ENCODE results near the gene ZNF202.
"Not testable (repeated sequence)": the region's sequence is repeated elsewhere in the genome, so short reads cannot be mapped to it uniquely, and the experiment has no call there.

Gene ZNF202

GRCh38 chr11:123760894-123761293 lies 19.4 kb upstream of the ZNF202 start:
- Histone ChIP-seq H3K4me3 (ENCODE audit: low read length) (no peak overlapping the region), H3K9ac (ENCODE audit: low read depth, low read length) (no peak overlapping the region), H3K9me3 (ENCODE audit: insufficient read depth, low read depth, low read length) (peaks cover 16% of the 10 kb centered on the region; the same call in 1 of the 2 replicates), H3K27me3 (ENCODE audit: insufficient read depth, low read length) (no peaks in the 10 kb centered on the region), H3K27ac (ENCODE audit: low read length) (no peak overlapping the region), H3K36me3 (ENCODE audit: insufficient read depth, low read depth, low read length) (no peaks in the 10 kb centered on the region), H3K4me1 (ENCODE audit: insufficient read depth, low read length) (no peaks in the 10 kb centered on the region)

GRCh38 chr11:123757976-123758375 lies 16.5 kb upstream of the ZNF202 start:
- no peaks in the 10 kb centered on the region for H3K36me3 ChIP-seq (ENCODE audit: insufficient read depth, low read depth, low read length)
- no peak overlapping the region for H3K4me3 ChIP-seq (ENCODE audit: low read length)
- no peaks in the 10 kb centered on the region for H3K27me3 ChIP-seq (ENCODE audit: insufficient read depth, low read length)
- no peak overlapping the region for H3K9ac ChIP-seq (ENCODE audit: low read depth, low read length)
- H3K27ac ChIP-seq (ENCODE audit: low read length): no peak overlapping the region
- no peaks in the 10 kb centered on the region for H3K4me1 ChIP-seq (ENCODE audit: insufficient read depth, low read length)
- H3K9me3 ChIP-seq (ENCODE audit: insufficient read depth, low read depth, low read length): peaks cover 13% of the 10 kb centered on the region; the same call in 1 of the 2 replicates

- no peaks in the 10 kb centered on the region; the same call in 1 of the 2 replicates for H3K4me1 ChIP-seq (ENCODE audit: insufficient read depth, low read length)
- no peak overlapping the region for H3K4me3 ChIP-seq (ENCODE audit: low read length)
- H3K27me3 ChIP-seq (ENCODE audit: insufficient read depth, low read length): no peaks in the 10 kb centered on the region
- no peak overlapping the region for H3K27ac ChIP-seq (ENCODE audit: low read length)
- no peak overlapping the region for H3K9ac ChIP-seq (ENCODE audit: low read depth, low read length)
- H3K9me3 ChIP-seq (ENCODE audit: insufficient read depth, low read depth, low read length): no peaks in the 10 kb centered on the region
- no peaks in the 10 kb centered on the region for H3K36me3 ChIP-seq (ENCODE audit: insufficient read depth, low read depth, low read length)
Observed at GRCh38 chr11:123755813-123756212, 14.4 kb upstream of the ZNF202 start.

GRCh38 chr11:123755344-123755743 lies 13.9 kb upstream of the ZNF202 start:
- Histone ChIP-seq H3K4me3 (ENCODE audit: low read length) (no peak overlapping the region), H3K9me3 (ENCODE audit: insufficient read depth, low read depth, low read length) (no peaks in the 10 kb centered on the region; the same call in 1 of the 2 replicates), H3K4me1 (ENCODE audit: insufficient read depth, low read length) (no peaks in the 10 kb centered on the region; the same call in 1 of the 2 replicates), H3K9ac (ENCODE audit: low read depth, low read length) (no peak overlapping the region), H3K27ac (ENCODE audit: low read length) (no peak overlapping the region), H3K27me3 (ENCODE audit: insufficient read depth, low read length) (no peaks in the 10 kb centered on the region), H3K36me3 (ENCODE audit: insufficient read depth, low read depth, low read length) (no peaks in the 10 kb centered on the region)

- Histone ChIP-seq H3K4me3 (ENCODE audit: low read length) (no peak within 1 kb of the TSS), H3K9me3 (ENCODE audit: insufficient read depth, low read depth, low read length) (no peaks in the 10 kb centered on the region; the same call in 1 of the 2 replicates), H3K27me3 (ENCODE audit: insufficient read depth, low read length) (no peaks in the 10 kb centered on the region), H3K36me3 (ENCODE audit: insufficient read depth, low read depth, low read length) (no peaks in the 10 kb centered on the region), H3K4me1 (ENCODE audit: insufficient read depth, low read length) (no peaks in the 10 kb centered on the region; the same call in 1 of the 2 replicates), H3K9ac (ENCODE audit: low read depth, low read length) (no peak within 1 kb of the TSS), H3K27ac (ENCODE audit: low read length) (no peak within 1 kb of the TSS)
Observed at GRCh38 chr11:123754101-123754568, 12.7 kb upstream of the ZNF202 start, which contains the start of gene OR6X1. OR6X1 (minus strand) TSS chr11:123754518; CDS start chr11:123754518, 0 bp downstream.

GRCh38 chr11:123753110-123753509 lies 11.7 kb upstream of the ZNF202 start:
- Histone ChIP-seq H3K4me3 (ENCODE audit: low read length) (no peak overlapping the region), H3K9ac (ENCODE audit: low read depth, low read length) (no peak overlapping the region)

GRCh38 chr11:123751781-123752180 lies 10.3 kb upstream of the ZNF202 start:
- Histone ChIP-seq H3K27ac (ENCODE audit: low read length) (no peak overlapping the region), H3K27me3 (ENCODE audit: insufficient read depth, low read length) (no peaks in the 10 kb centered on the region), H3K9ac (ENCODE audit: low read depth, low read length) (no peak overlapping the region), H3K9me3 (ENCODE audit: insufficient read depth, low read depth, low read length) (peaks cover 9% of the 10 kb centered on the region), H3K36me3 (ENCODE audit: insufficient read depth, low read depth, low read length) (no peaks in the 10 kb centered on the region), H3K4me3 (ENCODE audit: low read length) (no peak overlapping the region), H3K4me1 (ENCODE audit: insufficient read depth, low read length) (no peaks in the 10 kb centered on the region; the same call in 1 of the 2 replicates)

More at GRCh38 chr11:123753110-123753509, 11.7 kb upstream of the ZNF202 start:
- H3K36me3 ChIP-seq (ENCODE audit: insufficient read depth, low read depth, low read length): no peaks in the 10 kb centered on the region
- no peaks in the 10 kb centered on the region for H3K27me3 ChIP-seq (ENCODE audit: insufficient read depth, low read length)
- no peaks in the 10 kb centered on the region; the same call in 1 of the 2 replicates for H3K4me1 ChIP-seq (ENCODE audit: insufficient read depth, low read length)
- H3K9me3 ChIP-seq (ENCODE audit: insufficient read depth, low read depth, low read length): peaks cover 8% of the 10 kb centered on the region
- no peak overlapping the region for H3K27ac ChIP-seq (ENCODE audit: low read length)

GRCh38 chr11:123748349-123748748 lies 6.9 kb upstream of the ZNF202 start:
- H3K4me1 ChIP-seq (ENCODE audit: insufficient read depth, low read length): peaks cover 22% of the 10 kb centered on the region; the same call in 1 of the 2 replicates
- not testable (repeated sequence) for H3K4me3 ChIP-seq (ENCODE audit: low read length); H3K9me3 ChIP-seq (ENCODE audit: insufficient read depth, low read depth, low read length); H3K36me3 ChIP-seq (ENCODE audit: insufficient read depth, low read depth, low read length); H3K27me3 ChIP-seq (ENCODE audit: insufficient read depth, low read length); H3K27ac ChIP-seq (ENCODE audit: low read length); H3K9ac ChIP-seq (ENCODE audit: low read depth, low read length)

GRCh38 chr11:123745764-123746451 lies 4.4 kb upstream of the ZNF202 start:
- Histone ChIP-seq H3K9ac (ENCODE audit: low read depth, low read length) (peak overlapping the region; percentile 49; the same call in 1 of the 2 replicates), H3K27ac (ENCODE audit: low read length) (no peak overlapping the region), H3K27me3 (ENCODE audit: insufficient read depth, low read length) (no peaks in the 10 kb centered on the region)

GRCh38 chr11:123742724-123743120 lies 1.3 kb upstream of the ZNF202 start:
- peak overlapping the region; percentile 92; the same call in 1 of the 2 replicates for H3K9ac ChIP-seq (ENCODE audit: low read depth, low read length)
- peak overlapping the region; percentile 90 for H3K27ac ChIP-seq (ENCODE audit: low read length)
- H3K4me1 ChIP-seq (ENCODE audit: insufficient read depth, low read length): peaks cover 42% of the 10 kb centered on the region
- peaks cover 26% of the 10 kb centered on the region for H3K36me3 ChIP-seq (ENCODE audit: insufficient read depth, low read depth, low read length)
- peaks cover 15% of the 10 kb centered on the region for H3K9me3 ChIP-seq (ENCODE audit: insufficient read depth, low read depth, low read length)
- H3K27me3 ChIP-seq (ENCODE audit: insufficient read depth, low read length): no peaks in the 10 kb centered on the region
- H3K4me3 ChIP-seq (ENCODE audit: low read length): peak overlapping the region; percentile 82

More at GRCh38 chr11:123745764-123746451, 4.4 kb upstream of the ZNF202 start:
- Histone ChIP-seq H3K4me3 (ENCODE audit: low read length) (peak overlapping the region; percentile 55; the same call in 1 of the 2 replicates), H3K9me3 (ENCODE audit: insufficient read depth, low read depth, low read length) (peaks cover 9% of the 10 kb centered on the region), H3K36me3 (ENCODE audit: insufficient read depth, low read depth, low read length) (no peaks in the 10 kb centered on the region), H3K4me1 (ENCODE audit: insufficient read depth, low read length) (peaks cover 32% of the 10 kb centered on the region; the same call in 1 of the 2 replicates)

GRCh38 chr11:123742031-123742723 lies 717 bp upstream of the ZNF202 start:
- peak overlapping the region; percentile 92 for H3K9ac ChIP-seq (ENCODE audit: low read depth, low read length)
- peaks cover 20% of the 10 kb centered on the region for H3K9me3 ChIP-seq (ENCODE audit: insufficient read depth, low read depth, low read length)
- H3K36me3 ChIP-seq (ENCODE audit: insufficient read depth, low read depth, low read length): peaks cover 32% of the 10 kb centered on the region
- peak overlapping the region; percentile 82 for H3K4me3 ChIP-seq (ENCODE audit: low read length)
- H3K27me3 ChIP-seq (ENCODE audit: insufficient read depth, low read length): no peaks in the 10 kb centered on the region
- peak overlapping the region; percentile 90 for H3K27ac ChIP-seq (ENCODE audit: low read length)
- H3K4me1 ChIP-seq (ENCODE audit: insufficient read depth, low read length): peaks cover 42% of the 10 kb centered on the region

All from iPS-20b (cell line).